Measurements from ENCODE around the gene ACOX3.

ACOX3 gene

DNA sequence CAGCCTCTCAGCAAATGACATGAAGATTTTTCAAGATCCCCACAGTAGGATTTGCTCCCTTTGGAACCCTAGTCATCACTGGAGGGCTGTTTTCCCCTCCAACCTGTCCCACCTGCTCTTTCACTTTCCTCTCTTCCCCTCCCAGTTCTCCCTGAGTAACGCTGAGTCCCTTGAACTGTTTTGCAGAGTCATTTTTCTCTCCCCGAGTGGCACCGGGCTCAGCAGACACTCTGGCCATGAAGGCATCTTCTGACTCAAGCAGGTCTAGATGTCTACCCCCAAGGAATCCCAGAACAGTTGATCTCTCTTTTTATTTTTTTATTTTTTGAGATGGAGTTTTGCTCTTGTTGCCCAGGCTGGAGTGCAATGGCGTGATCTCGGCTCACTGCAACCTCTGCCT lies 118.8 kb downstream of the ACOX3 start:
- no peak for DNase-seq (ENCODE audit: low read depth in 3 of 3)

DNA sequence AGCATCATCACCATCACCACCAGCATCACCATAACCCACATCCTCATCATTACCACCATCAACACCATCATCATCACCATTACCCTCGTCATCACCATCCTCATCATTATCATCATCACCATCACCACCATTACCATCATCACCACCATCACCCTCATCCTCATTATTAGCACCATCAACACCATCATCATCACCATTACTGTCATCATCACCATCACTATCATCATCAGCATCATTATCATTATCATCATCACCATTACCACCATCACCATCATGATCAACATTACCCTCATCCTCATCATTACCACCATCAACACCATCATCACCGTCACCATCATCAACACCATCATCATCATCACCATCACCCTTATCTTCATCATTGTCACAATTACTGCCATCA lies 119.3 kb downstream of the ACOX3 start:
- no peak for DNase-seq (ENCODE audit: low read depth in 3 of 3)

DNA sequence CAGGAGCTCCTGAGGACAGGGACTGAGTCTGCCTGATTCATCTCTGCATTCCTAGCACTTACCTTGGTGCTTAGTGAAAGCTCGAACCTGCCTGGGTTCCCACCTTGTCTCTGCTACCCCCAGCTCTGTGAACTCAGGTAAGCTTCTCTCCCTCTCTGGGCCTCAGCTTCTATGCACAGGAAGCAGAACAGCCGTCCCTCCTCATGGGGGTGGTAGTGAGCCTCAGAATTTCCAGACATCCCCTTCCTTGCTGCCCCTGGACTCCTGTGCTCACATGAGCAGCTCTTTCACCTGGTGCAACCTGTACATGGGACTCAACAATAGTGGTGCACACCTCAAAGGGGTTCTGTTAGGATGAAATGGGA lies 120.2 kb downstream of the ACOX3 start:
- no peak for DNase-seq (ENCODE audit: low read depth in 3 of 3)

DNA sequence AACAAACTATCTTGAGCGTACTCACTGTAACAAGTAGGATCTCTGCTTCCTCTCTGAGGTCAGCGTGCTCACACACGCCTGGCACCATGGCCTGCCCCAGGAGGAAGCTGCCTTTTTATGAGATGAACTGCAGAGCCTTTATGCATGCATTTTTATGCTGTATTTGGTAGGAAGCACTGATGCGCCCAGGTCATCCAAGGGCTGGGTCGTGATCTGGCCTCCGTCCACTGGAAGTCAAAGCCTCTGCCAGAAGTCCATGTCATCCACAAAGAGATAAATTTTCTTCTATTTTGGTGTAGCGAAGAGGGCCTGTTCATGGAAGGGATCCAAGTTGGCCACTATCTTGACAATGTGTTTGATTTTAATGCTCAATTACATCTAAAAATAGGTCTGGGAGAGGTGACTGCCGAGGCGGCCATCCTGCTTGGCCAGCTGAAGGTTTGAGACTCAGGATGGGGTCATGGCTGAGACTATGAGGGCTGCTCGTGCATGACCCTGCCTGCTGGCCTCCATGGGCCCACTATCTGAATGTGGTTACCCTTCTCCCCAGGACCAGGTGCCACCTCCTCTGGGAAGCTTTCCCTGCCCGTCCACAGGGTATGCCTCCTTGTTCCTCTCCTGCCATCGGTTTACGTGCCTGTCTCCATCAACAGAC lies 120.7 kb downstream of the ACOX3 start:
- DNase-seq (ENCODE audit: low read depth in 3 of 3) = no peak

DNA sequence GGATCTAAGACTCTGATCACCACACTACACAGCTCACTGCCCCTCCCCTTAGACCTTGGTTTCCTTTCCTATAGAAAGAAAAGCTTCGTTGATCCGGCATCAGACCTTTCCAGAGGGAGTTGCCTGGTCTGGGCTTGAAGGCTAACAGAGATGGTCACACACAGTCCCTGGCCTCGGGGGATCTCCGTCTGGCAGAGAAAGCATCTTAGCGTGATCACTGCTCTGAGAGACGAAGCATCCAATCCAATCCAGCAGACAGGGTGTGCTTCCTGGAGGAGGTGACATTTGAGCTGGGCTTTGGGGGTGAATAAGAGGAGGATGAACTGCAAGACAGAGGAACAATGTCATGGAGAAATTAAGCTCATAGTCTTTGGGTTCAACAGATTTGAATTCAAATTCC lies 121.5 kb downstream of the ACOX3 start:
- DNase-seq (ENCODE audit: low read depth in 3 of 3) = no peak

DNA sequence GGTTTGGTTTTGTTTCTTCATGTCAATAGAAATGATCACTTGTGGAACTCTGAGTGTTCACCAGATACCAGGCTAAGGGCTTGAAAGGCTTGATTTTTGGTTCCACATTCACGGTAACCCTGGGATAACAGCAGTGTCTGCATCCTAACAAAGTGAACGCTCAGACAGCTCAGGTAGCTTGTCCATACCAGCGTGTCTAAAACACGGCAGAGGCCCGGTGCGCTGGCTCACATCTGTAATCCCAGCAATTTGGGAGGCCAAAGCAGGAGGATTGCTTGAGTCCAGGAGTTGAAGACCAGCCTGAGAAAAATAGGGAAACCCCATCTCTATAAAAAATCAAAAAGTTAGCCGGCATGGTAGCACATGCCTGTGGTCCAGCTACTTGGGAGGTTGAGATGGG lies 122.0 kb downstream of the ACOX3 start:
- no peak for DNase-seq (ENCODE audit: low read depth in 3 of 3)

DNA sequence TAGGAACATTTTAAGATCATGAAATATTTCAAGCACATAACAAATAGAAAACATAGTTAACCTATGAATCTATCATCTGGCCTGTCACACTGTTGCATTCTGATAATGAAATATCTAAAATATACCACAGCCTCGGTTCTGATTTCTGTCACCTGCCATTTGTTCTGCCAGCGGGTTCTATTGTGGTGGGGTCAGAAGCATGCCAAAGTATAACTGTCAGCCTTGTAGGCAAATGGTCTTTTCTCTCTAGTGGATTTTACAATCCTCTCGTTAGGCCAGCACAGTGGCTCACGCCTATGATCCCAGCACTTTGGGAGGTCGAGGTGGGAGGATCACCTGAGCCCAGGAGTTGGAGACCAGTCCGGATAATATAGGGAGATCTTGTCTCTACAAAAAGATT lies 123.0 kb downstream of the ACOX3 start:
- DNase-seq (ENCODE audit: low read depth in 3 of 3) = no peak

DNA sequence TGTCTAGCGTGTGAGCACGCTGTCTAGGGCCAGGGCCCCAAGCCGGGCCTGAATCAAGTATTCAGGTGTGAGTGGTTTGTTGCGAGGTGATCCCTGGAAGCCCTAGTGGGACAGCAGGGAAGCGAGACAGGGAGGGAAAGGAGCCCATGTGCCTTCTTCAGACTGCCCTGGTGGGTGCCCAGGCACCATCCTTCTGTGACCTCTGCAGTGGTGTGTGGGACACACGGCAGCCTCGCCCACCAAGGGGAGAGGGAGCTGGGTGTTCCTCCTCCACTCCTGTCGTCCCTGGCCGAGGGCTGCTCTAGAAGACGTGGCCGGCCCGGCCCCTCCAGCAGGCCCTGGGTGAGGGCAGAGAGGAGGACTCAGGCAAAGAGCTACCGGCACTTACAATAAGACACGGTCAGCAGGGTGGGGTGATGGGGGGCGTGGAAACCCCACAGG lies 123.6 kb downstream of the ACOX3 start:
- no peak for DNase-seq (ENCODE audit: low read depth in 3 of 3)

All from stimulated activated CD4-positive, alpha-beta T cell treated with anti-CD3 and anti-CD28 coated beads, TNF-alpha, amount 100 ng/mL, for 24 hours (primary cell).